HG03097 (cell line): Measurements from ENCODE around the gene PCDH20.
"Not testable (repeated sequence)": the region's sequence is repeated elsewhere in the genome, so short reads cannot be mapped to it uniquely, and the experiment has no call there.

Experiments
- ATAC-seq: cut with Tn5 transposase; IDR thresholded peaks from one replicate; pipeline ENCODE4 v1.9.1; 2021; ENCODE audit not compliant: unreplicated experiment, low FRiP score

Gene PCDH20

GRCh38 chr13:61415749-61416148 lies at the start of gene PCDH20:
Gene PCDH20, minus strand, starts transcription at chr13:61415849. Its CDS starts 691 bp downstream, at chr13:61415158.
- ATAC-seq, result no peak

GRCh38 chr13:61463024-61463423 lies 47.4 kb upstream of the PCDH20 start:
- no peak for ATAC-seq

GRCh38 chr13:61453121-61453520 lies 37.5 kb upstream of the PCDH20 start:
- ATAC-seq, result no peak

GRCh38 chr13:61432029-61432428 lies 16.4 kb upstream of the PCDH20 start:
- no peak for ATAC-seq

GRCh38 chr13:61423915-61424314 lies 8.3 kb upstream of the PCDH20 start:
- ATAC-seq, result no peak

- ATAC-seq, result no peak
These were observed 1.5 kb upstream of the PCDH20 start for GRCh38 chr13:61417086-61417570.

GRCh38 chr13:61415058-61415721 lies 459 bp downstream of the PCDH20 start:
- no peak for ATAC-seq

GRCh38 chr13:61414686-61415057 lies 977 bp downstream of the PCDH20 start:
- ATAC-seq, result no peak

- ATAC-seq, result no peak
These were observed 1.8 kb downstream of the PCDH20 start for GRCh38 chr13:61413572-61414535.

- no peak for ATAC-seq
These were observed 4.9 kb downstream of the PCDH20 start for GRCh38 chr13:61410669-61411297.

- ATAC-seq, result no peak
These were observed 5.4 kb downstream of the PCDH20 start for GRCh38 chr13:61410266-61410665.

- no peak for ATAC-seq
These were observed 7.1 kb downstream of the PCDH20 start for GRCh38 chr13:61408571-61408970.

GRCh38 chr13:61406275-61406674 lies 9.4 kb downstream of the PCDH20 start:
- ATAC-seq, result no peak

GRCh38 chr13:61396121-61396520 lies 19.5 kb downstream of the PCDH20 start:
- ATAC-seq, result no peak

- no peak for ATAC-seq
These were observed 24.2 kb downstream of the PCDH20 start for GRCh38 chr13:61391426-61391825.

GRCh38 chr13:61387694-61388093 lies 28.0 kb downstream of the PCDH20 start:
- no peak for ATAC-seq

GRCh38 chr13:61383111-61383510 lies 32.5 kb downstream of the PCDH20 start:
- ATAC-seq, result no peak

- no peak for ATAC-seq
These were observed 45.1 kb downstream of the PCDH20 start for GRCh38 chr13:61370520-61370919.

GRCh38 chr13:61364690-61365089 lies 51.0 kb downstream of the PCDH20 start:
- not testable (repeated sequence) for ATAC-seq

GRCh38 chr13:61362522-61362921 lies 53.1 kb downstream of the PCDH20 start:
- ATAC-seq, result no peak
